Measurements from ENCODE around the gene SPATA2L. TPM values are rescaled to one million over a fixed set of nuclear protein-coding genes. Genes with fewer than 3 reads are reported as not detected.
"Not testable (repeated sequence)": the region's sequence is repeated elsewhere in the genome, so short reads cannot be mapped to it uniquely, and the experiment has no call there.

Gene SPATA2L
- total RNA-seq, 1 donor from 2014 or later, result 13.3 TPM

DNA sequence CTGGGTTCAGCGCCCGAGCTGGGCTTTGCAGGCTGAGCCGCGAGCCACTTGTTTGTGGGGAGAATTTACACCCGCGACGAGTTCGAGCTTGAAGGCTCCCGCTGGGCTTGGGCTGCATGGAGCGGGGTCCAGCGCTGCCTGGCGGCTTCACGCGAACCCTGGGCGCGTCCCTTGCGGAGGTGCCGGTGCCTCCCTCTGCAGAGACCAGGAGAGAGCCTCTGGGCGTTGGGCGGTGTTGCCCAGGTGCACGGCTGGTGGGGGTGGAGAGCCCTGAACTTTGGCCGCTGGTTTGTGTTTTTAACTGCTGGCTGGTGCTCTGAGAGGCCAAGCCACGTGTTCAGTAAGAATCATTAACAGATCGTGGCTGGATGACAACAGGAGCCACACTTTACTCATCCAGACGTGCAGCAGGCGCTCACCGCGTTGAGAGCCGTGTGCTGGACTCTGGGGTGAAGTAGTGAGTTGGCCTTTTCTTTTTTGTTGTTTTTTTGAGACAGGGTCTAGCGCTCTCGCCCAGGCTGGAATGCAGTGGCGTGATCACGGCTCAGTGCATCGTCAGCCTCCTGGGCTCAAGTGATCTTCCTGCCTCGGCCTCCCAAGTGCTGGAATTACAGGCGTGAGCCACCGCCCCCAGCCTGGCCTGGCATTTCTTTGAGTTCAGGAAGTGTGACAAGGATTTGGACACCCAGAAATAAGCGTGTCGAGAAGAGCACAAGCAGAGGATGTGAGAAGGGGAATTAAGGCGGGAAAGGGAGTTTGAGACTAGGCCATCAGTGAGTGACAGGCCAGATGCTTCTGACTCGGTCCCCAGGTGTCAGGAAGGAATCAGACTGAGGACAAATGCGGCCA, 14.2 kb downstream of the SPATA2L start:
- DNase-seq (no peak), ATAC-seq (peak; percentile 57)
- no peak for TF ChIP-seq CTCF (IDR thresholded peaks at IDR 0.05)
- Histone ChIP-seq H3K27me3 (no peaks in the 10 kb centered on the region), H3K36me3 (peaks cover 19% of the 10 kb centered on the region), H3K4me3 (peak overlapping the region; percentile 73), H3K4me1 (peaks cover 7% of the 10 kb centered on the region), H3K27ac (peak overlapping the region; percentile 83), H3K9me3 (no peaks in the 10 kb centered on the region)
- intact Hi-C loops (cut with DNase I), result no loop called here

DNA sequence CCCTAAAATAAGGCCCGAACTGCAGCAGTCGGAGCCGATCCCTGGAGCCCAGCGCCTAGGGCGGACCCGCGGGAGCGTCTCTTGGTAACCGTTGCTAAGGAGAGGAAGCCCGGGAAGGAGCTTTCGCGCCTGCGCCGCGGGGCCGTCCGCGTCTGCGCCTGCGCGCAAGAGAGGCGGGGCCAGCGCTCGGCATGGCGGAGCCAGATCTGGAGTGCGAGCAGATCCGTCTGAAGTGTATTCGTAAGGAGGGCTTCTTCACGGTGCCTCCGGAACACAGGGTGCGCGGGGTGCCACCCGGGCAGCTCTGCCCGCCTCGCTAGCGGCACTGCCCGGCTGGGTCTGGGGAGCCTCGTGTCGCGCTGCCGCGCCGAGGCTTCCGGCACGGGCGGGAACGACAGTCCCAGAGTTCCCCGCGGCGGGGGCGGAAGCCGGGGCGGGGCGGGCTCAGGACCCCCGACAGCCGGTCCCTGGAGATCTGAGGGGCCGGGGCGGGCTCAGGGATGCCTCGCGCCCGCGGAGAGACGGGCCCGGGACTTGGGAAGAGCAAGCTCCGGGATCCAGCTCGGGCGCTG, 14.9 kb downstream of the SPATA2L start, which contains the start of gene CDK10:
CDK10 (plus strand) TSS at position 170 of the 572 bp plus-strand sequence; CDS start at position 192, 22 bp downstream.
- TF ChIP-seq CTCF (IDR thresholded peaks at IDR 0.05), result no peak

GRCh38 chr16:89685916-89686315, 15.6 kb downstream of the SPATA2L start:
- no peak for TF ChIP-seq CTCF (IDR thresholded peaks at IDR 0.05)
- ATAC-seq, result no peak
- Histone ChIP-seq H3K36me3 (peaks cover 6% of the 10 kb centered on the region), H3K9me3 (no peaks in the 10 kb centered on the region), H3K4me3 (no peak overlapping the region), H3K4me1 (peaks cover 7% of the 10 kb centered on the region), H3K27ac (no peak overlapping the region), H3K27me3 (no peaks in the 10 kb centered on the region)
- DNase-seq, result no peak
- intact Hi-C loops (cut with DNase I), result no loop called here

More for the DNA sequence above, 14.9 kb downstream of the SPATA2L start, which contains the start of gene CDK10:
- H3K4me3 ChIP-seq, result peak within 1 kb of the TSS; percentile 73
- peak within 1 kb of the TSS; percentile 83 for H3K27ac ChIP-seq
- ATAC-seq (peak; percentile 93), DNase-seq (peak; percentile 91)
- H3K36me3 ChIP-seq, result peaks cover 12% of the 10 kb centered on the region
- H3K9me3 ChIP-seq, result no peaks in the 10 kb centered on the region
- peaks cover 7% of the 10 kb centered on the region for H3K4me1 ChIP-seq
- no peaks in the 10 kb centered on the region for H3K27me3 ChIP-seq
- intact Hi-C loops (cut with DNase I), result no loop called here

DNA sequence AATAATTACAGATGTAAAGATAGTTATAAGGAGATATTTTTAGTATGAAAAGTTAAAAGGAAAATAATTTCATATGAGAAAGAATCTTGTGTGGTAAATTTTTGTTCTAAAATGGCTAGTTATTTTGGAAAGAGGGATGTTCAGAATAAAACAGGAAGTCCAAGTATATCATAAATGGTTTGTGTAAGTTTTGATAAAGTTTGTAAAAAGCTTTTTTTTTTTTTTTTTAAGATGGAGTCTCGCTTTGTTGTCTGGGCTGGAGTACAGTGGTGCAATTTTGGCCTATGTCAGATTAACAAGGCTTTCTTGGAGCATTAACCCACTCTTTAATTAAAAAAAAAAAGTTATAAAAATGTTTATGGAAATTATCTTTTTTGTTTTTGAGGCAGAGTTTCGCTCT, 23.2 kb downstream of the SPATA2L start:
- intact Hi-C loops (cut with DNase I), result no loop called here
- Histone ChIP-seq H3K27ac (no peak overlapping the region), H3K36me3 (no peaks in the 10 kb centered on the region), H3K4me3 (no peak overlapping the region), H3K9me3 (no peaks in the 10 kb centered on the region), H3K4me1 (no peaks in the 10 kb centered on the region), H3K27me3 (no peaks in the 10 kb centered on the region)
- no peak for TF ChIP-seq CTCF (IDR thresholded peaks at IDR 0.05)
- ATAC-seq (no peak), DNase-seq (no peak)

GRCh38 chr16:89672177-89672941, 29.1 kb downstream of the SPATA2L start:
- Histone ChIP-seq H3K4me3 (no peak overlapping the region), H3K36me3 (no peaks in the 10 kb centered on the region), H3K9me3 (no peaks in the 10 kb centered on the region), H3K4me1 (peaks cover 4% of the 10 kb centered on the region), H3K27me3 (no peaks in the 10 kb centered on the region), H3K27ac (peak overlapping the region; percentile 6)
- TF ChIP-seq CTCF (IDR thresholded peaks at IDR 0.05), result no peak
- intact Hi-C loops (cut with DNase I), result no loop called here
- ATAC-seq, result no peak
- no peak for DNase-seq

DNA sequence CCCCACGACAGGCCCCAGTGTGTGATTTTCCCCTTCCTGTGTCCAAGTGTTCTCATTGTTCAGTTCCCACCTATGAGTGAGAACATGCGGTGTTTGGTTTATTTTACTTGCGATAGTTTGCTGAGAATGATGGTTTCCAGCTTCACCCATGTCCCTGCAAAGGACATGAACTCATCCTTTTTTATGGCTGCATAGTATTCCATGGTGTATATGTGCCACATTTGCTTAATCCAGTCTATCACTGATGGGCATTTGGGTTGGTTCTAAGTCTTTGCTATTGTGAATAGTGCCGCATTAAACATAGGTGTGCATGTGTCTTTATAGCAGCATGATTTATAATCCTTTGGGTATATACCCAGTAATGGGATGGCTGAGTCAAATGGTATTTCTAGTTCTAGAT, 29.9 kb downstream of the SPATA2L start:
- H3K4me1 ChIP-seq; H3K27ac ChIP-seq; H3K27me3 ChIP-seq; H3K9me3 ChIP-seq; H3K36me3 ChIP-seq; ATAC-seq; intact Hi-C loops (cut with DNase I); DNase-seq; H3K4me3 ChIP-seq: not testable (repeated sequence)
